HepG2 (cell line): ENCODE results near the gene TEX47. TPM values are rescaled to one million over a fixed set of nuclear protein-coding genes. Genes with fewer than 3 reads are reported as not detected.

Experiments used
- ATAC-seq: fragments of 200-7000 bp; cut with Tn5 transposase; 3 replicates; pipeline ENCODE4 v1.9.1; 2020; ENCODE audit warnings: mild to moderate bottlenecking, moderate library complexity
- BruUV-seq: library from RNA; stranded (reverse); fragments of 400-500 nt; replicated peaks from 2 replicates; lab custom pipeline; 2021; lab: Mats Ljungman, UMichigan
- CTCF ChIA-PET: fragments of 300-600 bp; formaldehyde crosslinking; extraction: SDS; loops from one replicate; lab custom pipeline; 2021; ENCODE audit warnings: low total read pairs, inconsistent platforms, low intra/inter-chr PET ratio; lab: Yijun Ruan, JAX
- POLR2A ChIA-PET: fragments of 350-600 bp; sonication (Branson Sonifier 250); formaldehyde crosslinking; loops from one replicate; lab custom pipeline; 2020; ENCODE audit warnings: antibody characterized with exemption, inconsistent platforms; lab: Yijun Ruan, JAX
- DNase-seq: peaks from one replicate; pipeline ENCODE4 v3.0.0-alpha.2; 2015; ENCODE audit warnings: low spot score
- FAIRE-seq: peaks from 3 replicates; lab custom pipeline; 2011; peaks lifted over from hg19 to GRCh38; lab: Jason Lieb, UNC
- H2AFZ ChIP-seq: one replicate; pipeline ENCODE4 v1.6.1; 2011; ENCODE audit warnings: low read length, inconsistent platforms
- H3K27ac ChIP-seq: fragments of 300-600 bp; 3 replicates; pipeline ENCODE4 v1.8.0; 2011; ENCODE audit warnings: mixed run types, mild to moderate bottlenecking, mixed read lengths, low read length, inconsistent platforms; ENCODE audit not compliant: insufficient read depth; ENCODE audit errors: extremely low read length
- H3K27me3 ChIP-seq, 2 experiments: fragments of 200-600 bp in 1 of 2; 2 replicates in 1 of 2; 3 replicates in 1 of 2; pipeline versions ENCODE4 v1.6.0 to v1.8.0; 2011; ENCODE audit warnings: low read length in 2 of 2, mild to moderate bottlenecking in 2 of 2, moderate library complexity in 2 of 2, inconsistent platforms in 1 of 2; ENCODE audit not compliant: insufficient read depth in 2 of 2, control insufficient read depth in 1 of 2
- H3K36me3 ChIP-seq, 2 experiments: fragments of 200-600 bp in 1 of 2; replicated peaks in 1 of 2; 2 replicates in 1 of 2; 3 replicates in 1 of 2; pipeline versions ENCODE4 v1.5.1 to v1.8.0; 2011; ENCODE audit warnings: low read length in 2 of 2, inconsistent platforms in 1 of 2; ENCODE audit not compliant: insufficient read depth in 2 of 2, control insufficient read depth in 1 of 2
- H3K4me1 ChIP-seq: 2 replicates; pipeline ENCODE4 v1.5.1; 2012; ENCODE audit warnings: low read length, inconsistent platforms; ENCODE audit not compliant: insufficient read depth
- H3K4me2 ChIP-seq: 2 replicates; pipeline ENCODE4 v1.6.0; 2011; ENCODE audit warnings: low read depth, low read length, inconsistent platforms
- H3K4me3 ChIP-seq, 3 experiments: fragments of 200-600 bp in 1 of 3; sonication (generic), shearing (Covaris generic) in 1 of 3; replicated peaks in 1 of 3; 2 replicates each; pipeline ENCODE4 v1.5.1; 2011 to 2016; ENCODE audit warnings: low read length in 3 of 3, inconsistent platforms in 2 of 3, low read depth in 2 of 3, mild to moderate bottlenecking in 2 of 3, control low read depth in 1 of 3, mixed read lengths in 1 of 3; ENCODE audit not compliant: insufficient read depth in 1 of 3
- H3K79me2 ChIP-seq: one replicate; pipeline ENCODE4 v1.6.1; 2011; ENCODE audit warnings: low read length, inconsistent platforms; ENCODE audit not compliant: insufficient read depth
- H3K9ac ChIP-seq: 2 replicates; pipeline ENCODE4 v1.6.0; 2011; ENCODE audit warnings: mild to moderate bottlenecking, low read depth, low read length, inconsistent platforms; ENCODE audit not compliant: insufficient read depth
- H3K9me3 ChIP-seq: 2 replicates; pipeline ENCODE4 v1.5.1; 2012; ENCODE audit warnings: mild to moderate bottlenecking, low read length
- H4K20me1 ChIP-seq: 2 replicates; pipeline ENCODE4 v1.6.0; 2011; ENCODE audit warnings: inconsistent platforms, mild to moderate bottlenecking, low read length, moderate library complexity; ENCODE audit not compliant: insufficient read depth
- ATF7-NPFF ChIP-seq: sonication (generic); formaldehyde crosslinking; IDR thresholded peaks from 2 replicates; pipeline ENCODE4 v1.8.1; 2023; ENCODE audit warnings: mild to moderate bottlenecking, low read depth, missing genetic modification reagents, moderate library complexity
- ERF ChIP-seq: IDR thresholded peaks from 2 replicates; pipeline ENCODE4 v1.6.1; 2018; ENCODE audit warnings: missing biosample characterization, missing genetic modification reagents
- HOXA3 ChIP-seq: sonication (generic); formaldehyde crosslinking; IDR thresholded peaks from 2 replicates; pipeline ENCODE4 v1.5.0; 2020; ENCODE audit warnings: missing genetic modification reagents
- KMT2A ChIP-seq: sonication (generic); formaldehyde crosslinking; IDR thresholded peaks from 2 replicates; pipeline ENCODE4 v1.4.0; 2020; ENCODE audit warnings: missing genetic modification reagents
- LBX2 ChIP-seq: sonication (generic); formaldehyde crosslinking; IDR thresholded peaks from 2 replicates; pipeline ENCODE4 v1.5.0; 2020; ENCODE audit warnings: missing genetic modification reagents, mild to moderate bottlenecking, borderline replicate concordance
- MAFG ChIP-seq: sonication (generic); formaldehyde crosslinking; IDR thresholded peaks from 2 replicates; pipeline ENCODE4 v1.5.1; 2020; ENCODE audit warnings: mild to moderate bottlenecking, missing genetic modification reagents
- MBNL3 ChIP-seq: fragments of 250-450 bp; sonication (Bioruptor Pico); conservative IDR thresholded peaks from 2 replicates; pipeline ENCODE4 v1.8.0; 2022; ENCODE audit warnings: mild to moderate bottlenecking, inconsistent platforms
- NFIB ChIP-seq: sonication (generic); formaldehyde crosslinking; IDR thresholded peaks from 2 replicates; pipeline ENCODE4 v1.9.0; 2021; ENCODE audit warnings: missing genetic modification reagents, mild to moderate bottlenecking, borderline replicate concordance
- PTBP1 ChIP-seq: fragments of 200-400 bp; formaldehyde crosslinking; IDR thresholded peaks from 2 replicates; pipeline ENCODE4 v1.6.1; 2018; ENCODE audit warnings: low read length, low read depth; ENCODE audit not compliant: poor library complexity, severe bottlenecking
- RNF219 ChIP-seq: sonication (generic); formaldehyde crosslinking; IDR thresholded peaks from 2 replicates; pipeline ENCODE4 v1.5.0; 2020; ENCODE audit warnings: mild to moderate bottlenecking, missing genetic modification reagents
- SPEN ChIP-seq: sonication (generic); formaldehyde crosslinking; IDR thresholded peaks from 2 replicates; pipeline ENCODE4 v1.5.1; 2020; ENCODE audit warnings: low read depth, mild to moderate bottlenecking, missing genetic modification reagents
- ZBTB20 ChIP-seq: sonication (generic); formaldehyde crosslinking; IDR thresholded peaks from 2 replicates; pipeline ENCODE4 v1.8.1; 2023; ENCODE audit warnings: missing genetic modification reagents, low read depth, mild to moderate bottlenecking, borderline replicate concordance
- ZFP36L1 ChIP-seq: sonication (generic); formaldehyde crosslinking; IDR thresholded peaks from 2 replicates; pipeline ENCODE4 v1.8.0; 2022; ENCODE audit warnings: mild to moderate bottlenecking, missing genetic modification reagents, moderate library complexity
- ZKSCAN5 ChIP-seq: sonication (generic); formaldehyde crosslinking; IDR thresholded peaks from 2 replicates; pipeline ENCODE4 v1.5.1; 2020; ENCODE audit warnings: mild to moderate bottlenecking, missing genetic modification reagents
- ZNF501 ChIP-seq: sonication (generic); formaldehyde crosslinking; IDR thresholded peaks from 2 replicates; pipeline ENCODE4 v1.5.1; 2020; ENCODE audit warnings: mild to moderate bottlenecking, moderate library complexity, missing genetic modification reagents
- ZNF609 ChIP-seq: sonication (generic); formaldehyde crosslinking; IDR thresholded peaks from 2 replicates; pipeline ENCODE4 v1.4.0; 2020; ENCODE audit warnings: mild to moderate bottlenecking, missing genetic modification reagents, borderline replicate concordance
- ZNF619 ChIP-seq: sonication (generic); formaldehyde crosslinking; IDR thresholded peaks from 2 replicates; pipeline ENCODE4 v1.4.0; 2020; ENCODE audit warnings: mild to moderate bottlenecking, missing genetic modification reagents
- ZNF639 ChIP-seq: conservative IDR thresholded peaks from 2 replicates; pipeline ENCODE4 v1.6.1; 2018; ENCODE audit warnings: missing genetic modification reagents
- in situ Hi-C: cut with HindIII; loops from 2 replicates; pipeline ENCODE4 v1.10.0; 2017; ENCODE audit warnings: low pct_unique_long_range_greater_than_20kb; ENCODE audit not compliant: extremely low pct_ligation_motif_present
- intact Hi-C: fragments of 100-400 bp; cut with micrococcal nuclease; formaldehyde crosslinking; loops from one replicate; pipeline ENCODE4 v1.10.0; 2022; ENCODE audit not compliant: unreplicated experiment
- polyA plus RNA-seq, 8 experiments: library from polyadenylated mRNA; depleted of rRNA in 3 of 8; stranded (reverse) in 7 of 8; unstranded in 1 of 8; fragments of >200 nt; fragmentation: Illumina TruSeq in 4 of 8; extraction: Trizol in 4 of 8; gene quantifications; 2 replicates each; pipeline versions ENCODE4 v1.2.1 to v1.2.3, GENCODE V29; 2011 to 2016; ENCODE audit warnings: low read depth in 4 of 8, missing spikeins in 1 of 8, mixed read lengths in 1 of 8; ENCODE audit not compliant: insufficient read depth in 1 of 8
- total RNA-seq, 5 experiments: library from RNA; depleted of rRNA; stranded (reverse); fragments of >200 nt; fragmentation: Illumina TruSeq; extraction: Trizol; gene quantifications; 2 replicates each; pipeline ENCODE4 v1.2.3, GENCODE V29; 2016; ENCODE audit warnings: low read depth in 1 of 5

TEX47 gene
- total and polyA plus RNA-seq, 2 of the 13 experiments (the other 11 are each of a cell fraction or from before 2014, with no cell fraction given), result not detected

GRCh38 chr7:88818552-88818951 is 23.0 kb upstream of the TEX47 start:
- H3K79me2 ChIP-seq, result no peaks in the 10 kb centered on the region
- no peaks in the 10 kb centered on the region for H3K36me3 ChIP-seq
- no peak overlapping the region for H3K4me3 ChIP-seq
- H4K20me1 ChIP-seq, result no peaks in the 10 kb centered on the region
- DNase-seq, result no peak
- no peaks in the 10 kb centered on the region for H3K27me3 ChIP-seq
- no peak for FAIRE-seq
- ChIA-PET POLR2A (no interaction called here), CTCF (no interaction called here)
- no peaks in the 10 kb centered on the region for H3K4me1 ChIP-seq
- ATAC-seq, result no peak
- no peaks in the 10 kb centered on the region for H3K9me3 ChIP-seq
- H3K4me2 ChIP-seq, result no peak overlapping the region
- no peak overlapping the region for H2AFZ ChIP-seq
- no TSS peak for BruUV-seq
- intact Hi-C loops (no loop called here), in situ Hi-C loops (no loop called here)
- H3K27ac ChIP-seq, result no peak overlapping the region
- H3K9ac ChIP-seq, result no peak overlapping the region
- no peak for TF ChIP-seq PTBP1
- no peak for TF ChIP-seq ZNF609 (CRISPR knock-in tag)
- no peak for TF ChIP-seq MAFG (CRISPR knock-in tag)
- TF ChIP-seq LBX2, result no peak
- TF ChIP-seq HOXA3 (CRISPR knock-in tag), result no peak
- TF ChIP-seq ZNF619 (CRISPR knock-in tag), result no peak
- no peak for TF ChIP-seq NFIB (CRISPR knock-in tag)
- TF ChIP-seq MBNL3 (CRISPR knock-in tag), result no peak
- TF ChIP-seq ZKSCAN5, result no peak
- no peak for TF ChIP-seq ZFP36L1 (CRISPR knock-in tag)
- no peak for TF ChIP-seq ZBTB20 (CRISPR knock-in tag)
- no peak for TF ChIP-seq ERF
- no peak for TF ChIP-seq ZNF639
- no peak for TF ChIP-seq RNF219 (CRISPR knock-in tag)
- no peak for TF ChIP-seq KMT2A
- TF ChIP-seq SPEN (CRISPR knock-in tag), result no peak
- TF ChIP-seq ATF7-NPFF (CRISPR knock-in tag), result no peak
- TF ChIP-seq ZNF501 (CRISPR knock-in tag), result no peak
